Epithelial cell of prostate (primary cell): ENCODE measurements around the gene KMT2C.
"Not testable (repeated sequence)": the region's sequence is repeated elsewhere in the genome, so short reads cannot be mapped to it uniquely, and the experiment has no call there.

Source experiments
- DNase-seq: peaks from one replicate; pipeline ENCODE4 v3.0.0-alpha.2; 2011; ENCODE audit warnings: low read depth, low spot score
- H3K27ac ChIP-seq: fragments of 450-650 bp; 2 replicates; pipeline ENCODE4 v1.5.1; 2017; ENCODE audit warnings: mild to moderate bottlenecking

Gene KMT2C

GRCh38 chr7:152435384-152436110 lies at the start of gene KMT2C:
Gene KMT2C, minus strand, starts transcription at chr7:152436003. Its CDS starts 217 bp downstream, at chr7:152435786.
- DNase-seq, result no peak
- peak within 1 kb of the TSS; percentile 89 for H3K27ac ChIP-seq

GRCh38 chr7:152481082-152481481 lies 45.3 kb upstream of the KMT2C start:
- H3K27ac ChIP-seq, result no peak overlapping the region
- no peak for DNase-seq

GRCh38 chr7:152480664-152481063 lies 44.9 kb upstream of the KMT2C start:
- no peak overlapping the region for H3K27ac ChIP-seq
- DNase-seq, result no peak

- DNase-seq, result no peak
- H3K27ac ChIP-seq, result no peak overlapping the region
Observed at GRCh38 chr7:152479595-152479994, 43.8 kb upstream of the KMT2C start.

GRCh38 chr7:152478140-152478539 lies 42.3 kb upstream of the KMT2C start:
- no peak for DNase-seq

GRCh38 chr7:152477079-152477478 lies 41.3 kb upstream of the KMT2C start:
- no peak for DNase-seq
- no peak overlapping the region for H3K27ac ChIP-seq

More at GRCh38 chr7:152478140-152478539, 42.3 kb upstream of the KMT2C start:
- H3K27ac ChIP-seq, result no peak overlapping the region

GRCh38 chr7:152476551-152476950 lies 40.7 kb upstream of the KMT2C start:
- DNase-seq, result no peak

GRCh38 chr7:152471023-152471620 lies 35.3 kb upstream of the KMT2C start:
- H3K27ac ChIP-seq, DNase-seq: not testable (repeated sequence)

More at GRCh38 chr7:152476551-152476950, 40.7 kb upstream of the KMT2C start:
- H3K27ac ChIP-seq, result no peak overlapping the region

GRCh38 chr7:152470251-152471022 lies 34.6 kb upstream of the KMT2C start:
- DNase-seq, H3K27ac ChIP-seq: not testable (repeated sequence)

- not testable (repeated sequence) for DNase-seq, H3K27ac ChIP-seq
Observed at GRCh38 chr7:152469576-152469975, 33.8 kb upstream of the KMT2C start.

- no peak for DNase-seq
- H3K27ac ChIP-seq, result no peak overlapping the region
Observed at GRCh38 chr7:152467225-152467624, 31.4 kb upstream of the KMT2C start.

- no peak for DNase-seq
- H3K27ac ChIP-seq, result peak overlapping the region; percentile 93
Observed at GRCh38 chr7:152465119-152465387, 29.2 kb upstream of the KMT2C start.

GRCh38 chr7:152464312-152465118 lies 28.7 kb upstream of the KMT2C start:
- H3K27ac ChIP-seq, result peak overlapping the region; percentile 93
- peak; percentile 5 for DNase-seq

- DNase-seq, result peak; percentile 93
Observed at GRCh38 chr7:152463709-152464311, 28.0 kb upstream of the KMT2C start.

GRCh38 chr7:152462995-152463708 lies 27.3 kb upstream of the KMT2C start:
- peak overlapping the region; percentile 93 for H3K27ac ChIP-seq
- no peak for DNase-seq

More at GRCh38 chr7:152463709-152464311, 28.0 kb upstream of the KMT2C start:
- H3K27ac ChIP-seq, result peak overlapping the region; percentile 93

GRCh38 chr7:152459724-152460251 lies 24.0 kb upstream of the KMT2C start:
- H3K27ac ChIP-seq, result no peak overlapping the region
- DNase-seq, result no peak

- no peak for DNase-seq
- no peak overlapping the region for H3K27ac ChIP-seq
Observed at GRCh38 chr7:152451356-152451755, 15.6 kb upstream of the KMT2C start.

GRCh38 chr7:152445386-152446008 lies 9.7 kb upstream of the KMT2C start:
- H3K27ac ChIP-seq, DNase-seq: not testable (repeated sequence)

GRCh38 chr7:152443586-152443985 lies 7.8 kb upstream of the KMT2C start:
- no peak overlapping the region for H3K27ac ChIP-seq
- DNase-seq, result no peak
